ENCODE measurements around the gene TXNL4A. TPM values are rescaled to one million over a fixed set of nuclear protein-coding genes. Genes with fewer than 3 reads are reported as not detected.

The TXNL4A gene
- total RNA-seq, 4 donors from 2014 or later = 20.8 to 43.2 (median 32.5) TPM

DNA sequence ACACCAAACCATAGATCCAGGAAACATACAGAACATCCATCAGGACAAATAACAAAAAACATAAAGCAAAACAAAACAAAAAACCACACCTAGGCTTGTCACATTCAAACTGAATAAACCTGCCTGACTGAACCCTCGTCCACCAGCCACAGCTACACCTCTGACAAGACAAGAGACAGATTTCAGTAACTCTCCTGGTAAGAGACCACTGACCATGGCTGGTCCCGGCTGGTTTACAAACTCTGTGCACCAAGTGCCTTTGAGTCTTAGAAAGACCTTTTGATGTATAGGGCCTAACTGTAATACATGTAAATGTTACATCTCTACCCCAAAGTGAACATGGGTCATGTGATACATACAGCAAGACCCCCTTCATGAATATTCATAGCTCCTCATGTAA lies 32.1 kb downstream of the TXNL4A start:
- Histone ChIP-seq H3K9me3 (no peaks in the 10 kb centered on the region), H3K36me3 (no peaks in the 10 kb centered on the region), H3K27ac (peak overlapping the region in 3 of 4 donors; percentile 51 to 72 (median 72)), H3K4me1 (peaks cover 17 to 70% (median 21%) of the 10 kb centered on the region in 3 donors), H3K4me3 (no peak overlapping the region), H3K27me3 (no peaks in the 10 kb centered on the region)
- no peak for TF ChIP-seq POLR2A (IDR thresholded peaks at IDR 0.05)
- TF ChIP-seq, protein P1, sequence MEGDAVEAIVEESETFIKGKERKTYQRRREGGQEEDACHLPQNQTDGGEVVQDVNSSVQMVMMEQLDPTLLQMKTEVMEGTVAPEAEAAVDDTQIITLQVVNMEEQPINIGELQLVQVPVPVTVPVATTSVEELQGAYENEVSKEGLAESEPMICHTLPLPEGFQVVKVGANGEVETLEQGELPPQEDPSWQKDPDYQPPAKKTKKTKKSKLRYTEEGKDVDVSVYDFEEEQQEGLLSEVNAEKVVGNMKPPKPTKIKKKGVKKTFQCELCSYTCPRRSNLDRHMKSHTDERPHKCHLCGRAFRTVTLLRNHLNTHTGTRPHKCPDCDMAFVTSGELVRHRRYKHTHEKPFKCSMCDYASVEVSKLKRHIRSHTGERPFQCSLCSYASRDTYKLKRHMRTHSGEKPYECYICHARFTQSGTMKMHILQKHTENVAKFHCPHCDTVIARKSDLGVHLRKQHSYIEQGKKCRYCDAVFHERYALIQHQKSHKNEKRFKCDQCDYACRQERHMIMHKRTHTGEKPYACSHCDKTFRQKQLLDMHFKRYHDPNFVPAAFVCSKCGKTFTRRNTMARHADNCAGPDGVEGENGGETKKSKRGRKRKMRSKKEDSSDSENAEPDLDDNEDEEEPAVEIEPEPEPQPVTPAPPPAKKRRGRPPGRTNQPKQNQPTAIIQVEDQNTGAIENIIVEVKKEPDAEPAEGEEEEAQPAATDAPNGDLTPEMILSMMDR (IDR thresholded peaks at IDR 0.05) = no peak
- WGBS, 2 donors = 60 to 63% methylated on average over 2 of the region's 2 CpGs
- no peak for DNase-seq
- intact Hi-C loops (cut with DNase I) = no loop called here

DNA sequence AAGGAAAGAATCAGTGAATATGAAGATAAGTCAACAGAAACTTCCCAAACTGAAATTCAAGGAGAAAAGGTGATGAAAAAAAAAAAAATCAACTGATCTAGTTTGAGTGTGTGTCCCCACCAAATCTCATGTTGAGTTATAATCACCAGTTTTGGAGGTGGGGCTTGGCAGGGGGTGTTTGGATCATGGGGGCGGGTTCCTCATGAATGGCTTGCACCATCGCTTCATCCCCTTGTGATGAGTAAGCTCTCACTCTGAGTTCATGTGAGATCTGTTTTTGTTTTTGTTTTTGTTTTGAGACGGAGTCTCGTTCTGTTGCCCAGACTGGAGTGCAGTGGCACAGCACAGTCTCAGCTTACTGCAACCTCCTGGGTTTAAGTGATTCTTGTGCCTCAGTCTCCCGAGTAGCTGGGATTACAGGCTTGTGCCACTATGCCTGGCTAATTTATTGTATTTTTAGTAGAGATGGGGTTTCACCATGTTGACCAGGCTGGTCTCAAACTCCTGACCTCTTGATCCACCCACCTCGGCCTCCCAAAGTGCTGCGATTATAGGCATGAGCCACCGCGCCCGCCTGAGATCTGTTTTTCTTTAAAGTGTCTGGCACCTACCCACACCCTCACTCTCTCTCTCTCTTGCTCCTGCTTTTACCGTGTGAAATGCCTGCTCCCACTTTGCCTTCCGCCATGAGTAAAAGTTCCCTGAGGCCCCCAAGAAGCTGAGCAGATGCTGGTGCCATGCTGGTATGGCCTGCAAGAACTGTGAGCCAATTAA lies 32.9 kb downstream of the TXNL4A start:
- Histone ChIP-seq H3K4me3 (no peak overlapping the region), H3K9me3 (no peaks in the 10 kb centered on the region), H3K27me3 (no peaks in the 10 kb centered on the region), H3K4me1 (peaks cover 10 to 65% (median 21%) of the 10 kb centered on the region in 3 donors), H3K36me3 (no peaks in the 10 kb centered on the region), H3K27ac (peak overlapping the region; percentile 5 to 72 (median 62))
- TF ChIP-seq POLR2A (IDR thresholded peaks at IDR 0.05) = no peak
- TF ChIP-seq, protein P1 (IDR thresholded peaks at IDR 0.05) = no peak
- intact Hi-C loops (cut with DNase I) = no loop called here
- 76 to 79% methylated on average over 11 to 12 of the region's 12 CpGs for WGBS, 2 donors
- DNase-seq = no peak

DNA sequence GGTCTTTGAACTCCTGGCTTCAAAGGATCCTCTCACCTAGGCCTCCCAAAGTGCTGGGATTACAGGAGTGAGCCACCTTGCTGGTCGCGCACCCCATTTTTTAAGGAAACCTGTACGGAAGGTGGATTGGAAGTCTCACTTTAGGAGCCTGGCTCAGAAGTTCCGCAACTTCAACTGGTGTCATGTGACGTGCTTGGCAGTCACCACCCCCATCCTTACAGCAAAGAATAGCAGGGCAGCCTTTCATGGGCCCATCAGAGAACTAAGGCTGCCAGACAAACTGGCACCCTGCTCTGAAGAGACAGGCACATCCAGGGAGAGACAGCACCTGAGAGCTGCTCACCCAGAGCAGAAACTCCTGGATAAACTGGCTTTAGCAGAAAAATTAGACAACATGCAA lies 33.6 kb downstream of the TXNL4A start:
- Histone ChIP-seq H3K36me3 (no peaks in the 10 kb centered on the region), H3K4me1 (peaks cover 12 to 65% (median 27%) of the 10 kb centered on the region in 3 donors), H3K4me3 (no peak overlapping the region), H3K27ac (peak overlapping the region in 3 of 4 donors; percentile 52 to 72 (median 72)), H3K9me3 (no peaks in the 10 kb centered on the region), H3K27me3 (no peaks in the 10 kb centered on the region)
- intact Hi-C loops (cut with DNase I) = no loop called here
- TF ChIP-seq, protein P1 (IDR thresholded peaks at IDR 0.05) = no peak
- no peak for TF ChIP-seq POLR2A (IDR thresholded peaks at IDR 0.05)
- no peak for DNase-seq
- WGBS, 2 donors = 89 to 95% methylated on average over 4 to 5 of the region's 5 CpGs

DNA sequence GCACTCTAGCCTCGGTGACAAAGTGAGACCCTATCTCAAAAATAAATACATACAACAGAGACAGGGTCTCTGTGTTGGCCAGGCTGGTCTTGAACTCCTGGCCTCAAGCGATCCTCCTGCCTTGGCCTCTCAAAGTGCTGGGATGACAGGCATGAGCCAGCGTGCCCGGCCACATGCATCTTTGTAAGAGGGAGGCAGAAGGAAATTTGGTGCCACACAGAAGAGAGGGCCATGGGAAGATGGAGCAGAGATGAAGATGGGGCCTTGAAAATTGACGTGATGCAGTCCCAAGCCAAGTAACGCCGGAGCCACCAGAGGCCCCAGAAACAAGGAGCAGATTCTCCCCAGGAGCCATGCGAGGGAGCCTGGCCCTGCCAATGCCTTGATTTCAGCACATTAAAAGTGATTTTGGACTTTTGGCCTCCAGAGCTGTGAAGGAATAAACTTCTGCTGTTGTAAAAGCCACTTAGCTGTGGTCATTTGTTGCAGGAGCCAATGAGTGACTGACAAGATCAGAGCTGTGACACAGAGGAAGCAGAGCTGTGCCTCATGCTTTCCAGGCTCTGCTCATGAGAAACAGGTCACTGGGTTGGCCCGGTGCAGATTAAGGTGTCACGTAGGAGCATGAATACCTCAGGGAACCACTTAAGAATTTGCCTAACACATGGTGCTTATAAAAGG lies 34.3 kb downstream of the TXNL4A start:
- WGBS, 2 donors = 58 to 75% methylated on average over 7 to 8 of the region's 10 CpGs
- Histone ChIP-seq H3K4me1 (peaks cover 18 to 66% (median 28%) of the 10 kb centered on the region in 3 donors), H3K27me3 (no peaks in the 10 kb centered on the region), H3K4me3 (no peak overlapping the region), H3K36me3 (peaks cover 0 to 5% (median 0%) of the 10 kb centered on the region in 3 donors), H3K9me3 (no peaks in the 10 kb centered on the region), H3K27ac (peak overlapping the region in 3 of 4 donors; percentile 52 to 72 (median 72))
- TF ChIP-seq POLR2A (IDR thresholded peaks at IDR 0.05) = no peak
- TF ChIP-seq, protein P1 (IDR thresholded peaks at IDR 0.05) = no peak
- no peak for DNase-seq
- intact Hi-C loops (cut with DNase I) = no loop called here

Measured in esophagus squamous epithelium (tissue), 5 donors.